GM21717 (cell line): Measurements from ENCODE around the gene PLEKHG5.
"Not testable (repeated sequence)": the region's sequence is repeated elsewhere in the genome, so short reads cannot be mapped to it uniquely, and the experiment has no call there.

ENCODE experiments used
- ATAC-seq: cut with Tn5 transposase; IDR thresholded peaks from one replicate; pipeline ENCODE4 v1.9.1; 2021; ENCODE audit warnings: mild to moderate bottlenecking, moderate library complexity; ENCODE audit not compliant: unreplicated experiment

PLEKHG5 gene

DNA sequence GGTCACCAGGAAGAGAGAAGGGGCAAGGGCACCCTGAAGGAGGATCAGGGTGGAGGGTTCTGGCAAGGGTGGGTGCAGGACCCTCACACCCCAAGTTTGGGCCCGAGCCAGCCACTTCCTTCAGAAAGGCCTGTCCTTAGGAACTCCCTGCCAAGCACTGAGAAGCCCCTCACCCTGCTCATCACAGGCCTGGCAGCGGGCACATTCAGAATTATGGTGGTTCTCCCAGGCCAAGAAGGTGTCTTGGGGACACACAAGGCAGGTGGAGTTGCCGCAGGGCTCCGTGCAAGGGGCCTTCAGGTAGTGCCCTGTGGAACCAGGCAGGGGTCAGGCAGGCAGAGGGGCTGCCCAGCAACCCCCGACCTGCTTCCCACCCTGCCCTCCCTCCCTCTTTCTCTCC is 26.6 kb downstream of the PLEKHG5 start:
- no peak for ATAC-seq

DNA sequence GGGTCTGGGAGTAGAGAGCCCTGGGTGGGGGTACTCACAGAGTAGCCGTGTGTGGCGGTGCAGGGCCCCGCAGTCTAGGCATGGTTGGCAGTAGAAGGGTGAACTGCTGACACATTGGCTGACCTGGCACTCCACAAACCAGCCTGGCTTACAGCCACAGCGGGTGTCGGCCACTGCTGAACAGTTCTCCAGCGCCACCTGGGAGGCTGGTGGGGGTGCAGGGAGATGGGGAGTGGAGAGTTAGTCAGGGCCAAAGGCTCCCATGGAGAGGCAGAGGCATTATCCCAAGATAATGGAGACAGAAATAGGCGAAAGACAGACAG is 27.0 kb downstream of the PLEKHG5 start:
- ATAC-seq: no peak

DNA sequence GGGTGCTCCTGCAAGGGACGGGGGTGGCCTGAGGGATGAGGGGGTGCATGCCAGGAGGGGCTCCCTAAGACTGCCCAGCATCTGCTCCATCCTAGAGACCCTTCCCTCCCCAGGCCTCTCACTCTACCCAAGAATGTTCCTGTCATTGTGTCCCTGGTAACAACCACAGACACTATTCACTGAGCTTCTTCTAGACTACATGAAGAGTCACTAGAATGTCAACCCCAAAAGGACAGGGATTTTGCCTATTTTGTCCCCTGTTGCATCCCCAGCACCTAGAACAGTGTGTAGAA is 28.4 kb downstream of the PLEKHG5 start:
- no peak for ATAC-seq

DNA sequence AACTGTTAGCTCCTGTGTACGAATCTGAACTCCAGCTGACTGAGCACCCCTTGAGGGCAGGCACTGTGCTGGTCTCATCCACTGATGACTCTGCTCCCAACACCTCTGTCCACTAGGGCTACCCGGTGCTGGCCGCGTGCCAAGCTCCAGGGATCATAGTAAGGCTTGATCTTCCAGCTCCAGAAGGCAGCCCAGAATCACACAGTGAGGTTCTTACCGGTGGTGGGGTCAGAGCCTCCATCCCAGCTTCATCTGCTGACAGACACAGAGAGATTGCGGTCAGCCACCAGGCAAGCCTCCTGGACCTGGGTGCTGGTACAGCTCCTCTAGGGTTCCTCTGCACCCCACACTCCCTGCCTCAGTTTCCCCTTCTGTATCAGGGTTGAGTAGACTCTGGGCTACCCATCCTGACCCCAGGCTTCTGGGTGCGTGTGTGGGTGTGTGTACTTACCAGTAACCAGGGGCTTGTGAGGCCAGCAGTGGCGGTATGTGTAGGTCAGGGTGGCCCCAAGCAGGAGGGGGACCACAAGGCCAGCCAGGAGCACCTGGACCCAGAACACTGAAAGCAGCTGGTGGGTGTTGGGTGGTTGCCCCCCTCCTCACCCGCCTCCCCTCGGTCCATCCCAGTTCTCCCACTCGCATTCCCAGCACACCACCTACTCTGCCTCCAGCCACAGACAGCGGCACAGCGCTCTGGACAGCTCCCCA is 28.9 kb downstream of the PLEKHG5 start:
- ATAC-seq: no peak

DNA sequence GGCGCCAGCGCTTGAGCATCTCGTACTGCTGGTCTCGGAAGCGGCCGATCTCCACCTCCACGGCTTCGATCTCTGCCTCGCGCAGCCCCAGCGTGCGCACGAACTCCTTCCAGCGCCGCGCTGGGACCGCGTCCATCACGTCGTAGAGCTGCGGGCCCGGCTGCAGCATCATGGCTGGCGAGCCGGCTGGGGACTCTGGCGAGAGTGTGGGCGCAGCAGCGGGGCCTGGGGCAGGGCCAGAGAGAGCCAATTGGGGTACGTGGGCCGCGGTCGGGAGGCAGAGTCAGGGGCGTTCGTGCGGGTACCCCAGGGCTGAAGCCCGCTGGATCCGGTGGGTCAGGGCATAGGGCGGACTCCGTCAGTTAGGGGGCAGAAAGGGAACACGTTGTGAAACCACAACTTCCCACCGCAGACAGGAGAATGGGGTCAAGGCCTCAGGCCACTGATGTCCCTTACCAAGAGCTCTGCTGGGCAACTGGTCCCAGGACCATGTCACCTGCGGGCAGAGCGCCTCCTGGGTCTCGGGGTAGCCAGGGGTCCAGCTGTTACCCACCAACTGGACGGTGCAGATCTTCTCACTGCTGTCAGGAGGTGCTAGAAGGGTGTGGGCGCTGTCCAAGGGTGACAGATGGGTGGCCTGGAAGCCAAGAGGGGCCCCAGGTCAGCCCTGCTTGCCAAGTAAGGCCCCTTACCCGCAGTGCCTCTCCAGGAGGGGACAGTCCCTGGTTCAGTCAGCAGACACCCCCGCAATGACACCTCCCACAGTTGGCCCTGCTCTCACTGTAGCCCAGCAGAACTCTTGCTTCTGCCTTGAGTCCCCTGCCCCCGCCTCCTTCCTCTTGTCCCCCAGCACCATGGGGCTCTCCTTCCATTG is 29.7 kb downstream of the PLEKHG5 start:
- ATAC-seq: no peak

DNA sequence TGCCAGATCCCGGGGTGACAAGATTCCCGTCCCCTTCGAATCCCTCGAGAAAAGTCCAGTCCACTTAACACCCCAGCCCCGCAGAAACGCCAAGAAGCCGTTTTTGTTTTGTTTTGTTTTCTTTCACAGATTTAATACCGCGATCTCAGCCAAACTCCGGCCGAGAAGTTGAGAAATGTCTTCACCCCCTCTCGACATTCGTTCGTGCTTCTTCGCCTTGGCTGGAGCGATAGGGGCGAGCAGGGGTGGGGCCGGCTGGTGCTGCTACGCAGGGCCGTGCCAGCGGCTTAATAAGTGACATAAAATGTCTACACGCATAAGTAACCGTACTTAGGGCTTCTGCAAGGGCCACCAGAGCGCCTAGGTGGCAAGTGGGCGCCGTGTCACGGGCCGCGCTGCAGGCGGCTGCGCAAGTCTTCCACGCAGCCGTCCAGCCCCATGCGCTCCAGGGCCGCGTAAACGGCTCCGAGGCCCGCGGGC is 30.4 kb downstream of the PLEKHG5 start:
- no peak for ATAC-seq

DNA sequence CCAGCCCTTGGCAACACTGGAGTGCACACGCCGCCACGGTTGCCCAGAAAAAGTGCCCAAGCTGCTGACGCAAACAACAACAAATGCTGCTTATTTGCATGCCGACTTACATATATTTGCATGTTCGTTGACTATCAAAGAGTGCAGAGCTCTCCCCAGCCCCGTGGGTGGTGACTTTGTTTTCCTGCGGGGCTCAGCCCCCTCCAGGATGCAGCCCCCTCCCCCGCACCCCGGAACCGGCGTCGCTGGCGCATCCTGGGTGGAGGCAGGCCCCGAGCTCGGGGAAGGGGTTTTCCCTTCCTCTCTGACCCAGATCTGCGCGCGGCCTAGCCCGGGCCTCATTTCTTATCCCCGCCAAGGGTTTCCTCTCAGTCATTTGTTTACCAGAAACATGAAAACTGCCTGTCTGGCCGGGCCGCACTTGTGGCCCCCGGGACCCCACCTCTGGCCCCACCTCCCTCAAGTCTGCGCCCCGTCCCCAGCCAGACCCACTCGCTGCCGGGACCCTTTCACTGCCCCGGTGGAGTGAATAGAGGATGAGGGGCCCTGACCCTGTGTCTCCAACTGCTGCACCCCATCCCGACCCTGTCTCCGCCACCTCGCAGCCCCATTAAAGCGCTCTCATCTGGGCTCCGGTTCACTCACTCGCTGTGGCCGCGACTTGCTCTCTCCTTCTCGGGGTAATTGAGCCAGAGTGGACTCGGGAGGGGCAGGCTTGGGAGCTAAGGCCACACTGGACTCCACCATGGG is 31.0 kb downstream of the PLEKHG5 start:
- ATAC-seq: no peak

DNA sequence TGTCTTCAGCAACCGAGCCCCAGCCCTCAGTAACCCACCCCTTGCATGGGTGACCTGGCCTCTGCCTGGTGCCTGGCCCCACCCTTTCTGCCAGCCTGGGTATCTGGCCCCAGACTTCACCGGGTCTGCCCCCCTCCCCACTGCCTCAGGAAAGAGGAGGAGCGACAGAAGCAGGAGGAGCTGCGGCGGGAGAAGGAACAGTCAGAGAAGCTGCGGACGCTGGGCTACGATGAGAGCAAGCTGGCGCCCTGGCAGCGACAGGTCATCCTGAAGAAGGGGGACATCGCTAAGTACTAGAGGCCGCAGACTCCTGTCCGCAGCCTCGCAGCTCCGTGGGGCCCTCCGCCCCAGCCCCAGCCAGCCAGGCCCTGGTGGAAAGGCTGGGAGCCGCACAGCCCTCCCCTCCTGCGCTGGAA is 31.6 kb downstream of the PLEKHG5 start:
- no peak for ATAC-seq

DNA sequence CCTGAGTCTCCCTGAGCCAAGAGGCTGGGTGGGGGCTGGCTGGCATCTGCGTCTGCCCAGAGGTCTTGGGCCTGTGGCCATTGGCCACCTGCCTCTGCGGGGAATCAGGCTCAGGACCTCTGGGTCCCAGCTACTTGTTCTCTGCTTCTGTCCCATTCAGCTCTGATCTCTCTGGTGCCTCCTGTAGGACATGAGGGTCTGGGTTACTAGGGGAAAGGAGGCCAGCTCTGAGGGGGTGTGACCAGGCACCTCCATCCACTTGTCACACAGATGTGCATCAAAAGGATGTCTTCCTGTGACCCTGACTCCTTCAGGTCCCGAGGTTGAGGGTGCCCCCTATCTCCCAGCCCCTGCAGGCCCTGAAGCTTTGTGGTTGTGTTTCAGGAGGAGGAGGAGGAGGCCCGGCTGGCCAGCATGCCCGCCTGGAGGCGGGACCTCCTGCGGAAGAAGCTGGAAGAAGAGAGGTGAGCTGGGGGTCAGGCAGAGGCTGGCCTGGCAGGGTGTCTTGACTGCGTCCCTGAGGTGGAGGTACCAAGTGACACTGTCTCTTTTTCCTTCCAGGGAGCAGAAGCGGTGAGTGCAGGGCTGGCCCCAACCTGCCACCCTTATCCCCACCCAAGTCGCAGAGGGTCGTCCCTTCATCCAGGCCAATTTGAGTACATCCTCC is 34.5 kb downstream of the PLEKHG5 start:
- no peak for ATAC-seq

DNA sequence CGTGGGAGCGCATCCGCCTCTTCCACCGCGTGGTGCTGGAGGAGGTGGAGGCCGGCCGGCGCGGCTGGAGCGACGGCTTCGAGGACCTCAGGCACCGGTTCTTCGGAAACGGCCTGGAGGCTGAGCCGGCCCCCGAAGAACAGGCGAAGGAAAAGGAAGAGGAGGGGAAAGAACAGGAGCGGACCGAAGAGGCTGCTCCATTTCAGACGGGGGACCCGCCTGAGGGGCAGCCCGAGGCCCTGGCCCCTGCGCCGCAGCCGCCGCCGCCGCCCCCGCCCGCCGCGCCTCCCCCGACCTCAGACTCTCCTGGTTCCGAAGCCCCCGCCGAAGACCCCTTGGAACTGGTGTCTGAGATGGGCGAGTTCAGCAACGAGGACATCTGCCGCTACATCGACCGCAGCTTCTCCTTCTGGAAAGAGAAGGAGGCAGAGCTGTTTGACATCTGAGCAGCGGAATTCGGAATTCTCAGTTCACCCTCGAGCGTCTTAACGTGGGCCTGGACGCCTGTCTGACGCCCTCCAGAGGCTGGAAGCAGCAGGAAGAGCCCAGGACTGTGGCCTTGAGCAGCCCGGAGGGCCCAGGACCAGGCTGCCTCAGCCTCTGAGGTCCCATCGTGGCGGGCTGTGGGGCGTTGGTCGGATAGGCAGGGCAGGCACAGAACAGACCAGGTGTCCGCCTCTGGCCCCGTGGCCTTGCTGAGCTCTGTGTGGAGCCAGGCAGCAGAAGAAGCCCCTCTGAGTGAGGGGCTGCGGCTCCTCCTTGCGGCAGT is 35.5 kb downstream of the PLEKHG5 start:
- ATAC-seq: not testable (repeated sequence)

DNA sequence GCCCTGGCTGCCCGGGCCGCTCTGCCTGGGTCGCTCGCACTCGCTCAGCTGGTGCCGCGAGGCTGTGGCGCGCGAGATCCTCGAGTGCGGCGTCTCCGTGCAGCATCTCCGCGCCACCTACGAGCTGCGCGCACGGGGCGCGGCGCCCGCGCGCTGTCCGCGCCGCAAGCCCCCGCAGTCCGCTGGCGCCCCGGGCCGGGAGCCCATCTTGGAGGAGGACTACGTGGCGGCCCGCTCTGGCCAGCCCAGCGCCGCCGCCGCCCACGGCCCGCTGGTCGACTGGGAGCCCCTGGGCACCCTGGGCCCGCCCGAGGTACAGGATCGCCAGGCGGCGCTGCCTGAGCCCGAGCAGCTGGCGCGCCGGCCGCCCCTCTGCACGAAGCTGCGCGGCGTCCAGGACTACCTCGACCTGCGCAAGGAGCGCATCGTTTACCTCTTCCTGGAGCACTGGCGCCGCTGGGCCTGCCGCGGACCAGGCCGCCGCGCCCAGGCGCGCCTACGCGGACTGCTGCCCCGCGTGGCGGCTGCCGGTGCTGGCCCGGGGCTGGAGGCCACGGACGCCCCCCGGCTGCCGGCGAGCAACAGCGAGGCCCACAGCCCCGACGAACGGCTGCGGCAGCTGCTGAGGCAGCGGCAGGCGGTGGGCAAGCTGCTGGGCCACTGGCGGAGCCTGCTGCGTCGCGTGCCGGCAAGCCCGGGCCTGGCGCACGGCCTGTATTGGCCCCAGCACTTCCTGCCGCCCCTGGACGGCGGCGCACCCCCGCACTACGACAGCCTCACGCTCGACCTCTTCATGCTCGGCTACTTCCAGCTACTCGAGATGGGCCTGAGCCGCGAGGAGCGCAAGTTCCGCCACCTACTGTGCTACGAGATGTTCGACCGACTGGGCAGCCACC is 36.4 kb downstream of the PLEKHG5 start:
- ATAC-seq: no peak

DNA sequence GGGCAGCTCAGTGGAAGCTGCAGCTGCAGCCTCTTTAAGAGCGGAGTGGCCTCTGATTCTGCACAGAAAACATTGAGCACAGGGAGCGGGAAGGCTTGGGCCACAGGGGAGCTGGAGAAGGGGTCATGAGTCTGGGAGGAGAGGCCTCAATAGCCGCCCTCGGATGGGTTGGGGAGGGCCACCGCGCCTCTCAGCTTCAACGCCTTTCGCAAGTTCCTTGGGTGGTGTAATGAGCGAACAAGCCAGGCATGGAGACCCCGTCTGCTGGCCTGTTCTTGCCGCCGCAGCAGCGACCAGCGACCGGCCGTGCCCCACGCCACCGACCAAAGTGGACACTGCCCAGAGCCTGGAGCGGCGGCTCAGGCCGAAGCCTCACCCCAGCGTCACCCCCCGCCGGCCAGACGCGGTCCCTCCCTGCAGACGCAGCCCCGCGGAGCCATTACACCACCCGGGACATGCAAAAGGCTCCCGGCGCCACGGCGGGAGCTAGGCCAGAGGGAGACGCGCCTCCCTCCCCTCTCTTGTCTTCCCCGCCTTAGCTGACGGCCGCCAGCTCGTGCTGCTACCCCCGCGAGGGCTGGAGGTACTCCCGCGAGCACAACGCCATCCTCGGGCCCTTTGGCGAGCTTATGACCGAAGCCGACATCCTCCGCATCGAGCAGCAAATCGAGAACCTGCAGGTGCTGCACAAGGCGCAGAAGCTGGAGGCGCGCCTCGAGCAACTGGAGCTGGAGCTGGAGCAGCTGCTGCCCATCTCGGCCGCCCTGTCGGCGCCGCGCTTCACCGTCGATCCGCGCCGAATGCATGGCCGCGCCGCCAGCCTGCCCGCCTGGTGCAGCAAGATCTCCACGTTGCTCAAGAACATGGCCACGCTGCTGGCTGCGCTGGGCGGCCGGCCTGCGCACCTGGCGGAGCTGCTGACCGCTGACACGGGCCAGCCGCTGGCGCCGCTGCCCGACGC is 37.3 kb downstream of the PLEKHG5 start:
- ATAC-seq: not testable (repeated sequence)

DNA sequence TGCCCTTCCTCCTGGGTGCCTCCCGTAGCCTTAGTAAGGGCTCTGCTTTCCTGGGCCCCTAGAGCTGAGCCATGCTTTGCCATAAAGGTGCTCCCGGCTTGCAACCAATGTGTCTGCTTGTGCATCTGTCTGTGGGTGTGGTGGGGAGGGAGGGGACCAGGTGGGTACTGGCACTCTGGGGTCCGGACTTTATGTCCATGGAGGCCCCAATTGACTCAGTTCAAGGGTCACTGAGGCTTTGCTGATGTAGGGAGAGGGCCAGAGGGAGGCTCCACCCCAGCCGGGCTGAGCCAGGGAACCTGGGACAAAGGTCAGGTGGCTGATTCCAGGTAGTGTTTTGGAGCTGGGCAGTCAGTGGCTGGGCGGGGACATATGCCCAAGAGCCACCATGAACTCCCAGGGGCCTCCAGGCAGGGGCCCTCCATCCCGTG is 40.5 kb downstream of the PLEKHG5 start:
- ATAC-seq: no peak

DNA sequence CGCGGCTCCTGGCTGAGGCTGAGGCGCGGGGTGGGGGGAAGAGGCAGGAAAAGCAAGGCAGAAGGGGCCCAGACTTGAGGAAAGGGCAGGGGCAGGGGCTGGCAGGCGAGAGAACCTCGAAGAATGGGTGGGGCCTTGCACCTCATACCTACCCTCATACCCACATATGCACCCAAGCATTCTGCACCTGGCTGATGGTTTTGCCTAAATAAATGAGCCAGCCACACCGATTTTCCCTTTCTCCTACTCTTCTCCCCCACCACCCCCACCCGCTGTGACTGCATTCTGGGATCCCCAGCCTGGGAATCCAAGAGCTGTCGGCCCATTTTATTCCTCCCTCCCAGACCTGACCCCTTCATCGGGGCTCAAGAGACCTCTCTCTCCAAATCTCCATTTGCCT is 41.0 kb downstream of the PLEKHG5 start:
- not testable (repeated sequence) for ATAC-seq

DNA sequence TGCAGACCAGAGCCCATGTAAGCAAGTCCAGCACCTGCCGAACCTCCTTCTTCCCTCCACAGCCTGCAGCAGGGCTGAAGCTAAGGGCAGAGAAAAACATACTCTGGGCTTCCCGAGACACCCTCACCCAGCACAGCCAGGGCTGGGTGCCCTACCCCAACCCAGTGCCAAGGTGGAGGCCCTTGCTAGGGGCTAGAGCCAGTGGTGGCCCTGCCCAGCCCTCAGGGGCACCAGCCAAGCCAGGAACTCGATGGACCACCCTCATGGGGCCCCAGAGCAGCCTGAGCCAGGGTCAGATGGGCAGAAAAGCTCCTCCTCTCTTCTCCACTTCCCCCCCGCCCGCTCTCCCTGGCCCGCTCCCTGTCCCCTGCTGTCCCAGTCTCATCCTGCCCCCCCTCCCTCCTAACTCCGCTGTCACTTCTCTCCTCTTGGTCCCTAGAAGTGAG is 41.4 kb downstream of the PLEKHG5 start:
- no peak for ATAC-seq

DNA sequence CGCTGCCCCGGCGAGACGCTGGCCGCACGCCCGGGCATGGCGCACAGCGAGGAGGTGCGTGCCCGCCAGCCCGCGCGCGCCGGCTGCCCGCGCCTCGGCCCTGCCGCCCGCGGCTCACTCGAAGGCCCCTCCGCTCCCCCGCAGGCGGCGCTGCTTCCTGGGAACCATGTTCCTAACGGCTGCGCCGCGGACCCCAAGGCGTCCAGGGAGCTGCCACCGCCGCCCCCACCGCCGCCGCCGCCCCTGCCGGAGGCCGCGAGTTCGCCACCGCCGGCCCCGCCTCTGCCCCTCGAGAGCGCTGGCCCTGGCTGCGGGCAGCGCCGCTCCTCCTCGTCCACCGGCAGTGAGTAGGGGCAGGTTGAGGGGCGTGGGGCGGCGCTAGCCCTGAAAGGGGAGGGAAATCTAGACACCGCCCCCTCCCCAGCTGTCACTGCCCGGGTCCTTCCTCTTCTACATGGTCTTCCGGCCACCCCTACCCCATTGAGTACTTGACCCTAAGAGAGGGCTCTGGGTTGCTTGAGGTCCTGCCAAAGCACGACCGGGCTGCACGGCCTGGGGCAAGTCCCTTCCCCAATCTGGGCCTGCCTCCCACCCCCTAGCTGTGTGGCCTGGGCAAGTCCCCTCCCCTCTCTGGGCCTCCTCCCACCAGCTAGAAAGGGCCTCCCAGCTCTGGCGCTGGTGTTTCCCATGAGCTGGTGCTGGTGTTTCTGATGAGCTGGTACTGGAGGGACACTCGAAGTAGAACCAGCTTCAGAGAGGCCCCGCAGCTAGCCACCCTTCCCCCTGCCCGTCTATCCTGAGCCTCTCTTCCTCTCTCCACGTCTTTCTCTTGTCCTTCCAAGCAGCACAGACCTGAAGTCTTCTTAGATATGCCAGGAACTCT is 42.5 kb downstream of the PLEKHG5 start:
- no peak for ATAC-seq
